ENCODE data around the gene CLASP1. TPM values are rescaled to one million over a fixed set of nuclear protein-coding genes. Genes with fewer than 3 reads are reported as not detected.
"Not testable (repeated sequence)": the region's sequence is repeated elsewhere in the genome, so short reads cannot be mapped to it uniquely, and the experiment has no call there.

CLASP1 gene
- total RNA-seq, 2 experiments from 2014 or later = 60.3 to 61.4 TPM

- POLR2A ChIA-PET = interaction anchor here (0.7 to 0.9 kb wide), 2 partner anchors 154 to 305 kb away, joined by 3 read pairs; no protein-coding TSS in a partner anchor
- H3K4me1 Mint-ChIP-seq (ENCODE audit: low read depth) = no peaks in the 10 kb centered on the region
- no peak overlapping the region for H3K27ac Mint-ChIP-seq
- peaks cover 28% of the 10 kb centered on the region for H3K36me3 Mint-ChIP-seq (ENCODE audit: low read depth)
- intact Hi-C loops (cut with micrococcal nuclease) = no loop called here
- no peaks in the 10 kb centered on the region for H3K9me3 Mint-ChIP-seq
- DNase-seq (no peak), ATAC-seq (no peak)
- no peak for TF ChIP-seq CTCF (IDR thresholded peaks at IDR 0.05)
- H3K27me3 Mint-ChIP-seq = no peaks in the 10 kb centered on the region
- CTCF ChIA-PET = no interaction called here
- H3K4me3 Mint-ChIP-seq = no peak overlapping the region
Observed at GRCh38 chr2:121376535-121377250, 272.6 kb downstream of the CLASP1 start.

- ATAC-seq (no peak), DNase-seq (no peak)
- Mint-ChIP-seq H3K4me1 (ENCODE audit: low read depth) (no peaks in the 10 kb centered on the region), H3K9me3 (no peaks in the 10 kb centered on the region), H3K27ac (no peak overlapping the region), H3K27me3 (no peaks in the 10 kb centered on the region), H3K4me3 (no peak overlapping the region), H3K36me3 (ENCODE audit: low read depth) (peaks cover 25% of the 10 kb centered on the region)
- intact Hi-C loops (cut with micrococcal nuclease) = no loop called here
- ChIA-PET CTCF (no interaction called here), POLR2A (interaction anchor here (0.9 kb wide), 1 partner anchor 155 kb away, joined by 3 read pairs; no protein-coding TSS in a partner anchor)
- no peak for TF ChIP-seq CTCF (IDR thresholded peaks at IDR 0.05)
Observed at GRCh38 chr2:121375621-121376159, 273.6 kb downstream of the CLASP1 start.

GRCh38 chr2:121374412-121375075, 274.7 kb downstream of the CLASP1 start:
- H3K4me1 Mint-ChIP-seq (ENCODE audit: low read depth); H3K9me3 Mint-ChIP-seq; DNase-seq; H3K4me3 Mint-ChIP-seq; ATAC-seq; intact Hi-C loops (cut with micrococcal nuclease); H3K27me3 Mint-ChIP-seq; POLR2A ChIA-PET; H3K27ac Mint-ChIP-seq: not testable (repeated sequence)
- H3K36me3 Mint-ChIP-seq (ENCODE audit: low read depth) = peaks cover 28% of the 10 kb centered on the region
- CTCF ChIA-PET = interaction anchor here (1.0 kb wide), 1 partner anchor 19 kb away, joined by 5 read pairs; no protein-coding TSS in a partner anchor

DNA sequence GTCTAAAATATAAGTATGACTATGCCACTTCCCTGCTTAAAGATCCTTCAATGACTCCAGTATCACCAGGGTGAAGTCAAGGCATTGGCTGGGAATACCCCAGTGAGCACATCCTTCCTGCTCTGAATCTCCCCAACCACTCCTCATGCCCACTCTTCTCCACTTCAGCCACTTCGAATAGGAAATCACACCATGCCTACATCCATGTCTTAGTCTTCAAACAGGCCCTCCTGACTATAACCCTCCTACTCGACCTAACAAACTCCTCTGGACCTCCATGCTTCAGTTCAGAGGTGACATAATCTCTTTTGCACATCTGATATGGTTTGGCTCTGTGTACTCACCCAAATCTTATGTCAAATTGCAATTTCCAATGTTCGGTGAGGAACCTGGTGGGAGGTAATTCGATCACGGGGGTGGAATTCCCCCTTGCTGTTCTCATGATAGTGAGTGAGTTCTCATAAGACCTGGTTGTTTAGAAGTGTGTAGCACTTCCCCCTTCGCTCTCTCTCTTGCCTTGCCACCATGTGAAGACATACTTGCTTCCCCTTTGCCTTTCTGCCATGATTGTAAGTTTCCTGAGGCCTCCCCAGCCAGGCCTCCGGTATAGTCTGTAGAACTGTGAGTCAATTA, 276.4 kb downstream of the CLASP1 start:
- POLR2A ChIA-PET = no interaction called here
- intact Hi-C loops (cut with micrococcal nuclease) = no loop called here
- Mint-ChIP-seq H3K27me3 (no peaks in the 10 kb centered on the region), H3K4me3 (no peak overlapping the region), H3K27ac (no peak overlapping the region), H3K9me3 (no peaks in the 10 kb centered on the region), H3K4me1 (ENCODE audit: low read depth) (no peaks in the 10 kb centered on the region), H3K36me3 (ENCODE audit: low read depth) (peaks cover 25% of the 10 kb centered on the region)
- TF ChIP-seq CTCF (IDR thresholded peaks at IDR 0.05) = no peak
- no peak for DNase-seq
- CTCF ChIA-PET = no interaction called here
- ATAC-seq = no peak

- no peak for ATAC-seq
- no peak for TF ChIP-seq CTCF (IDR thresholded peaks at IDR 0.05)
- Mint-ChIP-seq H3K4me1 (ENCODE audit: low read depth) (no peaks in the 10 kb centered on the region), H3K4me3 (no peak overlapping the region), H3K36me3 (ENCODE audit: low read depth) (peaks cover 22% of the 10 kb centered on the region), H3K27me3 (no peaks in the 10 kb centered on the region), H3K27ac (no peak overlapping the region), H3K9me3 (no peaks in the 10 kb centered on the region)
- POLR2A ChIA-PET = no interaction called here
- no peak for DNase-seq
- CTCF ChIA-PET = no interaction called here
- intact Hi-C loops (cut with micrococcal nuclease) = no loop called here
Observed at GRCh38 chr2:121372082-121372481, 277.2 kb downstream of the CLASP1 start.
